Measurements from ENCODE around the gene CROCC2.

Gene CROCC2

DNA sequence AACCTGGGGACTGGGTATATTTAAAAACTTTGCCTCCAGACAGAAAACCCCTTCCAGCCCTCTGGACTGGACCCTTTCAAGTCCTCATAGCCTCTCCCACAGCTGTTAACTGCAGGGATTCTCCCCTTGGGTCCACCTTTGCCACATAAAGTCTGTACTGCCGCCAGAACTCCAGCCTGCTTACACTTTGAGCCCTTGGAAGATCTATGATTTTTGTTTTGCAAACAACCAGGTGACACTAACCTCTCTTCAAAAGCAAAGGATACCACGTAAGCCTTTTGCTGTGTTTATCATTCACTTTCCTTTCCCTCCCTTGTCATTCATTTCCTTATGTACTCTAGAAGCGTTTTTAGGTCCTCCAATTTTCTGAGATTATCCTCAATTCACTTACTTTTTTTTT is 41.7 kb upstream of the CROCC2 start:
- TF ChIP-seq LEF1 (IDR thresholded peaks at IDR 0.05; ENCODE audit: borderline replicate concordance) (no peak), NFRKB (IDR thresholded peaks at IDR 0.05) (no peak), HDGF (IDR thresholded peaks at IDR 0.05; ENCODE audit: borderline replicate concordance) (no peak), CTBP1 (IDR thresholded peaks at IDR 0.05; ENCODE audit: borderline replicate concordance) (no peak), SP1 (IDR thresholded peaks at IDR 0.05) (no peak), FOXK2 (IDR thresholded peaks at IDR 0.05) (no peak), BHLHE40 (IDR thresholded peaks at IDR 0.05; ENCODE audit: borderline replicate concordance) (no peak)
- TF ChIP-seq, protein P1, sequence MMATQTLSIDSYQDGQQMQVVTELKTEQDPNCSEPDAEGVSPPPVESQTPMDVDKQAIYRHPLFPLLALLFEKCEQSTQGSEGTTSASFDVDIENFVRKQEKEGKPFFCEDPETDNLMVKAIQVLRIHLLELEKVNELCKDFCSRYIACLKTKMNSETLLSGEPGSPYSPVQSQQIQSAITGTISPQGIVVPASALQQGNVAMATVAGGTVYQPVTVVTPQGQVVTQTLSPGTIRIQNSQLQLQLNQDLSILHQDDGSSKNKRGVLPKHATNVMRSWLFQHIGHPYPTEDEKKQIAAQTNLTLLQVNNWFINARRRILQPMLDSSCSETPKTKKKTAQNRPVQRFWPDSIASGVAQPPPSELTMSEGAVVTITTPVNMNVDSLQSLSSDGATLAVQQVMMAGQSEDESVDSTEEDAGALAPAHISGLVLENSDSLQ (IDR thresholded peaks at IDR 0.05): no peak
- ChIA-PET POLR2A (no interaction called here), CTCF (no interaction called here)
- no peak for DNase-seq (ENCODE audit: extremely low spot score)

DNA sequence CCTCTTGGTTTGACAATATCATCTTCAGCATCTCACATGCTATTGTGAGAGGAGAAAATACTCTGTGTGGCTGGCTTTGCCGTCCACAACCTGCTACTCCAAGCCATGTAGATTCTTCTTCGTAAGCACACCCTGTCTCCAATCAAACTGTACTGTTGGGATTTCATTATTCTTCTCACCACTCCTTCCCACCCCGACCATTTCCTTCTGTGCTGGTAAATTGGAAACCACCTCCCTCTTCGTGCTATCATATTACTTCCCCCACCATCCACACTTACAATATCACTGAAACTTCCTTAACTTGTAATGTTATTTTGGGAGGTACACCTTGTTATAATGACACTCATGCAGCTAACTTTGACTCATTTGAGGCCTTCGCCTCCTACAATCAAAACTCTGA is 40.7 kb upstream of the CROCC2 start:
- CTCF ChIA-PET: no interaction called here
- no peak for TF ChIP-seq LEF1 (IDR thresholded peaks at IDR 0.05; ENCODE audit: borderline replicate concordance)
- no peak for TF ChIP-seq CTBP1 (IDR thresholded peaks at IDR 0.05; ENCODE audit: borderline replicate concordance)
- TF ChIP-seq SP1 (IDR thresholded peaks at IDR 0.05): no peak
- TF ChIP-seq ELF4 (IDR thresholded peaks at IDR 0.05): no peak
- no peak for TF ChIP-seq BHLHE40 (IDR thresholded peaks at IDR 0.05; ENCODE audit: borderline replicate concordance)
- TF ChIP-seq FOXM1 (IDR thresholded peaks at IDR 0.05; ENCODE audit: borderline replicate concordance): no peak
- no peak for TF ChIP-seq L3MBTL2 (conservative IDR thresholded peaks at IDR 0.05)
- TF ChIP-seq NFRKB (IDR thresholded peaks at IDR 0.05): no peak
- TF ChIP-seq HDGF (IDR thresholded peaks at IDR 0.05; ENCODE audit: borderline replicate concordance): no peak
- TF ChIP-seq FOXA1 (IDR thresholded peaks at IDR 0.05): no peak
- TF ChIP-seq TARDBP (IDR thresholded peaks at IDR 0.05): no peak
- no peak for TF ChIP-seq FOXK2 (IDR thresholded peaks at IDR 0.05)
- no peak for TF ChIP-seq SUZ12 (IDR thresholded peaks at IDR 0.05)
- TF ChIP-seq ARNT (IDR thresholded peaks at IDR 0.05): no peak
- TF ChIP-seq, protein P1 (IDR thresholded peaks at IDR 0.05): no peak
- no peak for TF ChIP-seq ZNF384 (IDR thresholded peaks at IDR 0.05)
- DNase-seq (ENCODE audit: extremely low spot score): no peak
- POLR2A ChIA-PET: no interaction called here

GRCh38 chr2:240868286-240869108 is 37.6 kb upstream of the CROCC2 start, which contains the start of gene AGXT:
Gene AGXT, plus strand, starts transcription at chr2:240868824. Its CDS starts 42 bp downstream, at chr2:240868866.
- POLR2A ChIA-PET: no interaction called here
- no peak for DNase-seq (ENCODE audit: extremely low spot score)
- CTCF ChIA-PET: no interaction called here
- no peak for TF ChIP-seq LEF1 (IDR thresholded peaks at IDR 0.05; ENCODE audit: borderline replicate concordance)

GRCh38 chr2:240869109-240869955 is 36.8 kb upstream of the CROCC2 start:
- no peak for DNase-seq (ENCODE audit: extremely low spot score)
- TF ChIP-seq, protein P1 (IDR thresholded peaks at IDR 0.05): no peak
- no peak for TF ChIP-seq SUZ12 (IDR thresholded peaks at IDR 0.05)
- no peak for TF ChIP-seq SP1 (IDR thresholded peaks at IDR 0.05)
- ChIA-PET CTCF (no interaction called here), POLR2A (no interaction called here)

- TF ChIP-seq LEF1 (IDR thresholded peaks at IDR 0.05; ENCODE audit: borderline replicate concordance) (no peak), ELF4 (IDR thresholded peaks at IDR 0.05) (no peak)
- TF ChIP-seq, protein P1 (IDR thresholded peaks at IDR 0.05): no peak
- POLR2A ChIA-PET: no interaction called here
- DNase-seq (ENCODE audit: extremely low spot score): no peak
- CTCF ChIA-PET: no interaction called here
Measured at GRCh38 chr2:240869956-240870875, 35.9 kb upstream of the CROCC2 start.
